Stimulated activated CD8-positive, alpha-beta memory T cell treated with anti-CD3 and anti-CD28 coated beads, Interleukin-7, amount 100 ng/mL, for 1 hour (primary cell): ENCODE data around the gene RAVER1.

ENCODE experiments used
- DNase-seq, 2 donors: peaks; one replicate each; pipeline ENCODE4 v3.0.0-alpha.2; 2020; ENCODE audit warnings: low read depth in 2 of 2

Gene RAVER1

GRCh38 chr19:10269333-10270179 lies 63.8 kb downstream of the RAVER1 start:
- DNase-seq: peak; percentile 74 to 85

DNA sequence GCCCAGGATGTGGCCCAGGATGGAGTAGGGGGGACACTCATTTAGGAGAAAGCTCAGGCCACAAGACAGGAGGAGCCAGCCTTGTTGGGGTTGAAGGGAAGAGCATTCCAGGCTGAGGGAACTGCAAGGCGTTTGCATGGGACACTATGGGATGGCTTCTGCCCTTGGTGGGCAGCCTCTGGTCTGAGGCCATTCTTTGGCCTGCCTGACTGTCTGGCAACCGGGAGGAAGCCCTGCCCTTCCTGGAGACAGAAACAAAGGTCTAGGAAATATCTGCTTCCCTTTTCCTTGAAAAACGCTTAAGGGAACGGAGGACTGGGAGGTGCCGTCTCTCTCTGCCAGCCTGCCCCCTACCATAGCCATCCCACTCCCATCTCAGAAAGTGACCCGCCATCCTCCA lies 65.3 kb downstream of the RAVER1 start:
- no peak for DNase-seq

DNA sequence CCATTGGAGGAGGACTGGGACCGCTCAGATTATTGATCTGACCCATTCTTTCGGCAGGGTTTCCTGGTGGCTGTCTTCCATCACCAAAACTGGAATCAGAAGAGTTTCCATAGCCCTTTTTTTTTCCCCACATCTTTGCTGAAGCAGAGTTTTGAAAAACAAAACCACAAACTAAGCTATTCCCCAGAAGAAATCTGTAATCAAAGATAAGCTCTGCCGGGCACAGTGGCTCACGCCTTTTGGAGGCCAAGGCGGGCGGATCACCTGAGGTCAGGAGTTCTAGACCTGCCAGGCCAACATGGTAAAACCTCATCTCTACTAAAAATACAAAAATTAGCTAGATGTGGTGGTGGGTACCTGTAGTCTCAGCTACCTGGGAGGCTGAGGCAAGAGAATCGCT lies 66.6 kb downstream of the RAVER1 start:
- DNase-seq: no peak
